Stimulated activated CD4-positive, alpha-beta T cell treated with anti-CD3 and anti-CD28 coated beads, Interleukin-15, amount 100 ng/mL, for 48 hours (primary cell): ENCODE measurements around the gene AP1G2.
"Not testable (repeated sequence)": the region's sequence is repeated elsewhere in the genome, so short reads cannot be mapped to it uniquely, and the experiment has no call there.

ENCODE experiments used
- DNase-seq, 2 donors: peaks; one replicate each; pipeline ENCODE4 v3.0.0-alpha.2; 2020; ENCODE audit warnings: low read depth in 2 of 2

Gene AP1G2, protein sequence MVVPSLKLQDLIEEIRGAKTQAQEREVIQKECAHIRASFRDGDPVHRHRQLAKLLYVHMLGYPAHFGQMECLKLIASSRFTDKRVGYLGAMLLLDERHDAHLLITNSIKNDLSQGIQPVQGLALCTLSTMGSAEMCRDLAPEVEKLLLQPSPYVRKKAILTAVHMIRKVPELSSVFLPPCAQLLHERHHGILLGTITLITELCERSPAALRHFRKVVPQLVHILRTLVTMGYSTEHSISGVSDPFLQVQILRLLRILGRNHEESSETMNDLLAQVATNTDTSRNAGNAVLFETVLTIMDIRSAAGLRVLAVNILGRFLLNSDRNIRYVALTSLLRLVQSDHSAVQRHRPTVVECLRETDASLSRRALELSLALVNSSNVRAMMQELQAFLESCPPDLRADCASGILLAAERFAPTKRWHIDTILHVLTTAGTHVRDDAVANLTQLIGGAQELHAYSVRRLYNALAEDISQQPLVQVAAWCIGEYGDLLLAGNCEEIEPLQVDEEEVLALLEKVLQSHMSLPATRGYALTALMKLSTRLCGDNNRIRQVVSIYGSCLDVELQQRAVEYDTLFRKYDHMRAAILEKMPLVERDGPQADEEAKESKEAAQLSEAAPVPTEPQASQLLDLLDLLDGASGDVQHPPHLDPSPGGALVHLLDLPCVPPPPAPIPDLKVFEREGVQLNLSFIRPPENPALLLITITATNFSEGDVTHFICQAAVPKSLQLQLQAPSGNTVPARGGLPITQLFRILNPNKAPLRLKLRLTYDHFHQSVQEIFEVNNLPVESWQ

GRCh38 chr14:23567186-23568020 is at the start of gene AP1G2:
TSS of gene AP1G2 (minus strand) at chr14:23567791. CDS start at chr14:23567314, 477 bp downstream.
- peak; percentile 79 to 90 for DNase-seq

DNA sequence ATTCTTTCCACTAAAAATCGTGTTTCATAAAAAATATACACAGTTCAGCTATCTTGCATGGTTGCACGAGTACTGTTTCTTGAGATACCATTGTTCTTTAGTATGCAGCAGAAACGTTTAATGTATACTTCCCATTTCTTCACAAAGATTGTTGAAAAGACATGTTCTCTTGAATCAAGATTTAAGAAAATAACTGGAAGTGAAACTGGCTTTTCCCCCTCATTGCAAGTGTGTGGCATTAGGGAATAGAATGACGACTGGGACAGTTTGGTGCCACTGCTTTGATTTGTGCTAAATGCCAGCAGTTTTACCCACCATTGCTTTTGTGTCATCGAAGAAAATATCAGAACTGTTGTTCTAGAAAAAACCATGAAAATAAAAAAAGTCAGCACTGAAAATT is 48.3 kb upstream of the AP1G2 start:
- DNase-seq: no peak

DNA sequence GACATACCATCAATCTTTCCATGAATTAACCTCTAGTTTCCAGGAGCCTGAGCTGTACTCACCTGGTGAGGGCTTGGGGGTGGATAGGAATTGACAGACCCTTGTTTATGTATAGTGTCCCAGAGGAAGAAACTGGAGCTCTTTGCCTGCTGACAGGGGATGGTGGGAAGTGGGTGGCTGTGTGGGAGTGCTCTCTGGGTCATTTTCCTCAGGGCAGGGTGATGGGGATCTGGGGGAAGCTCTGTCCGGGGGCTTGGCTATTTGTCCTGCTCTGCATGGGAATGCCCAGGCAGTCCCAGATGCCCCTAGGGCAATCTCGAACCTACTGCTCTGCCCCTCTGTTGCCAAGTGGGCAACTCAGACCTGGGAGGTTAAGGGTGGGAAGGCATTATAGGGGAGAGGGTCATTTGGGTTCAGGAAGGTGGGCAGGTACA is 46.8 kb upstream of the AP1G2 start:
- no peak for DNase-seq

- no peak for DNase-seq
Measured at GRCh38 chr14:23613242-23614070, 45.9 kb upstream of the AP1G2 start.

DNA sequence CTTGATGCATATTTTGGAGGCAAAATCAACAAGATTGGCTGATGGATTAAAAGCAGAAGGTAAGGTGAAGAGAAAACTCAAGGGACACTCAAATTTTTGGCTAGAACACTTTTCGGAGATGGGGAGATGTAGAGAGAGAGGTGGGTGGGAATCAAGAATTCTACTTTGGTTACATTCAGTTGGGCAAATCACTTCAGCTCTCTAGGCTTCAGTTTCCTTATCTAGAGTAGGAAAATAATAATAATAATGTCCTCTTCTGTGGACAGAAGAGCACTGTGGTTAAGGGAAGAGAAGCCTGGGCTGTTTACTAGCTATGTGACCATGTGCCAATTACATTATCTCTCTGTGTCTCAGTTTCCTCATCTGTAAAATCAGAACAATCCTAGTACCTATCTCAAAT is 45.2 kb upstream of the AP1G2 start:
- DNase-seq: no peak

DNA sequence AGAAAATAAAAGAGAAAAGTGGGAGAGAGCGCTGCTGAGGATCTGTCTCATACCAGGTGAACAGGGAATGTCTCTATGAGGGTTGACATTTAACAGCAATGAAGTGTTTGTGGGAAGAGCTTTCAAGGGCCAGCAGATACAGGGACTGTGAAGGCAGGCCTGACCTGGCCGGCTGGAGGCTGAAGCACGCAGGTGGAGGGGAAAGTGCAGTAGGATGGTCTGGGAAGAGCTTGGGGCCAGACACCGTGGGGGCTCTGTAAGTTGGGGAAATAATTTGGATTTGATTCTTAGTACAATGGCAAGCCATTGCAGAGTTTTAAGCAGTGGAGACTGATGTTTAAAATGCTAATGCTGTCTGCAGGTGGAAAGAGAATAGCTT is 44.8 kb upstream of the AP1G2 start:
- DNase-seq: no peak

DNA sequence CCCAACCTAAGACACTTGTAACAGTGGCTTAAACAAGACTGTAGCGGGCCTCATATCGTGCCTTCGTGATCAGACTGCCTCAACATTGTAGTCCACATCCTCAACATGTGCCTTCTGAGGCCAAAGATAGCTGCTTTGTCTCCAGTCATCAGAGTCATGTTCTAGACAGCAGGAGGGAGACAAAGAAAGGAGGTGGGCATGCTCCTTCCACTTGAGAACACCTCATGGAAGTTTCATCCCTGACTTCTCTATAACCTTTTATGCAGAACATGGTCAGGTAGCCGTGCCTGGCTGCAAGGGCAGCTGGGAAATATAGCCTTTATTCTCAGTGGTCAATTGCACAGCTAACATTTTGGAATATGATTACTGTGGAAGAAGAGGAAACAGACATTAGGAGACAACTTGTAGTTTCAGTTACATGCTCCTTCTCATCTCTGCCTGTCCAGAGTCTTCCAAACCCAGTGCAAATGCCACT is 43.3 kb upstream of the AP1G2 start:
- no peak for DNase-seq

DNA sequence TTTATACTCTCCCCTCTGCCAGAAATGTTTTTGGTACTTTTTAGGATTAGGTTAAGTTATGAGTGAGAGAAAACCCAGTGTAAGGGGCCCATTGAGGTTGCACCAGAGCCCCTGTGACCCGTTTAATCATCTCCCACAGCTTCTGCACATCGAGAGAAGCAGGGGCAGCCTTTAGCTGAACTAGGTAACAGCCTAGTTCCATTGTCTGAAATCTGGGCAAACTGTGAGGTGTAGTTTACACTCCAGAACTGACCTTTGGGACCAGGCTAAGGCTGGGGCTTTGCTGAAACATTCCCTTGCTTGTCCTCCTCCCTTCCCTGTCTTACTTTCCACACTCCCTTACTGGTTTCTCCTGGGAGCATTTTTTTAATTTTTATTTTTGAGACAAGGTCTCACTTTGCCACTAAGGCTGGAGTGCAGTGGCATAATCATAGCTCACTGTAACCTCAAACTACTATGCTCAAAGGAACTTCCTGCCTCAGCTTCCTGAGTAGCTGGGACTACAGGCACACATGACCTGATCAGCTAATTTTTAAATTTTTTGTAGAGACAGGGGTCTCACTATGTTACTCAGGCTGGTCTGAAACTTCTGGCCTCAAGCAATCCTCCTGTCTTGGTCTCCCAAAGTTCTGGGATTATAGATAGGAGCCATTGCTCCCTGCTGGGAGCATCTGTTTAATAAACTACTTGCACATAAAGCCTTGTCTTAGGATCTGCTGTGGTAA is 42.7 kb upstream of the AP1G2 start:
- no peak for DNase-seq

DNA sequence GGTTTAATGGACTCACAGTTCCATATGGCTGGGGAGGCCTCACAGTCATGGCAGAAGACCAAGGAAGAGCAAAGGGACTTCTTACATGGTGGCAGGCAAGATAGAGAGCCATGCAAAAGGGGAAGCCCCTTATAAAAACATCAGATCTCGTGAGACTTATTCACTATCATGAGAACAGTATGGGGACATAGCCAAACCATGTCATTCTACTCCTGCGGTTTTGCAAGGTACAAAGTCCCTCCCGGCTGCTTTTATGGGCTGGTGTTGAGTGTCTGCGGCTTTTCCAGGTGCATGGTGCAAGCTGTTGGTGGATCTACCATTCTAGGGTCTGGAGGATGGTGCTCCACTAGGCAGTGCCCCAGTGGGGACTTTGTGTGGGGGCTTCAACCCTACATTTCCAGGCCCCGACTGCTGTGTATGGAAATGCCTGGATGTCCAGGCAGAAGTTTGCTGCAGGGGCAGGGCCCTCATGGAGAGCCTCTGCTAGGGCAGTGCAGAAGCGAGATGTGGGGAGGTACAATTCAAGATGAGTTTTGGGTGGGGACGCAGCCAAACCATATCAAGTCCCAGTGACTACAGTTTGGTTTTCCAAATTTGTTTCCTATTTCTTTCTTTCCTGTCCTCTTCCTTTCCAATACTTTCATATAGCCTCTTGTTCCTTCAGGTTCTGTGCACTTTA is 42.0 kb upstream of the AP1G2 start:
- DNase-seq: not testable (repeated sequence)

GRCh38 chr14:23609001-23609400 is 41.4 kb upstream of the AP1G2 start:
- DNase-seq: no peak

DNA sequence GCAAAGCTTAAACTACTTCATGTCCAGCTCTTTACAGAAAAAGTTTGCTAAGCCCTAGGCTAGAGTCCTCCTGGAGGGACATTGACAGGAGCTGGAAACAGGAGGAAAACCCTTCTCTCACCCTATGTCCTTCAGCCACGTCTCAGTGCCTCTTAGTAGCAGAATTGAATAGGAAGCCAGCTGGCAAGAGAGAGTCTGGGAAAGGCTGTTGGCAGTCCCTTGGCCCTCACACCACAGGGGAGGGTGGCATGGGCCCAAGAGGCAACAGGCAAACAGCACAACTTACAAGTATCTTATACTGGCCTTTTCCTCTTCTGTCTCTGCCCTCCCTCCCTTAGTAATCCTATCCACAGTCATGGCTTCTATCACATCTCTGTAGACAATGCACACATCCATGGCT is 40.9 kb upstream of the AP1G2 start:
- DNase-seq: no peak

- no peak for DNase-seq
Measured at GRCh38 chr14:23605931-23606585, 38.5 kb upstream of the AP1G2 start.

GRCh38 chr14:23604675-23605170 is 37.1 kb upstream of the AP1G2 start:
- DNase-seq: no peak

GRCh38 chr14:23604148-23604547 is 36.6 kb upstream of the AP1G2 start:
- no peak for DNase-seq

GRCh38 chr14:23603103-23603502 is 35.5 kb upstream of the AP1G2 start:
- no peak for DNase-seq

GRCh38 chr14:23602181-23603095 is 34.8 kb upstream of the AP1G2 start:
- no peak for DNase-seq

- no peak for DNase-seq
Measured at GRCh38 chr14:23601845-23602180, 34.2 kb upstream of the AP1G2 start.

DNA sequence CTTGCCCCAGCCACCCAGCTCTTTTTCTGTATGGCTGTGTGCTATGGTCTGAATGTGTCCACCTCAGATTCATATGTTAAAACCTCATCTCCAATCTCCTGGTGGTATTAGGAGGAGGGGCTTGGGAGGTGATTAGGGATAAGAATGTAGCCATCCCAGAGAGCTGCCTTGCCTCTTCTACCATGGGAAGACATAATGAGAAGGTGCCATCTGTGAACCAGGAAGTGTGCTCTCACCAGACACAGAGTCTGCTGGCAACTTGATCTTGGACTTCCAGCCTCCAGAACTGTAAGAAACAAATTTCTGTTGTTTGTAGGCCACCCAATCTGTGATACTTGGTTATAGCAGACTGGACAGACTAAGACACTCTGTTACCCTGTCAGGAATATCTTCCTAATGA is 33.8 kb upstream of the AP1G2 start:
- no peak for DNase-seq
